NCI-H1930 (cell line): Measurements from ENCODE around the gene OVOL3.
"Not testable (repeated sequence)": the region's sequence is repeated elsewhere in the genome, so short reads cannot be mapped to it uniquely, and the experiment has no call there.

Experiments used
- DNase-seq, 2 experiments: peaks; one replicate each; lab custom pipeline; 2025; lab: John Stamatoyannopoulos, UW

The OVOL3 gene

DNA sequence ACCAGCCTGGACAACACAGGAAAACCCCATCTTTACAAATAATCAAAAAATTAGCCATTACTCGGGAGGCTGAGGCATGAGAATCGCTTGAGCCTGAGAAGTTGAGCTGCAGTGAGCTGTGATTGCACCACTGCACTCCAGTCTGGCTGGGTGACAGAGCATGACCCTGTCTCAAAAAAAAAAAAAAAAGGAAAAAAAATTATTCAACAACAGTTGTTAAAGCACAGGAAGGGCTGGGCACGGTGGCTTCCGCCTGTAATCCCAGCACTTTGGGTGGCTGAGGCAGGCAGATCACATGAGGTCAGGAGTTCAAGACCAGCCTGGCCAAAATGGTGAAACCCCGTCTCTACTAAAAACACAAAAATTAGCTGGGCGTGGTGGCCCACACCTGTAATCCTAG is 20.3 kb downstream of the OVOL3 start:
- not testable (repeated sequence) for DNase-seq

DNA sequence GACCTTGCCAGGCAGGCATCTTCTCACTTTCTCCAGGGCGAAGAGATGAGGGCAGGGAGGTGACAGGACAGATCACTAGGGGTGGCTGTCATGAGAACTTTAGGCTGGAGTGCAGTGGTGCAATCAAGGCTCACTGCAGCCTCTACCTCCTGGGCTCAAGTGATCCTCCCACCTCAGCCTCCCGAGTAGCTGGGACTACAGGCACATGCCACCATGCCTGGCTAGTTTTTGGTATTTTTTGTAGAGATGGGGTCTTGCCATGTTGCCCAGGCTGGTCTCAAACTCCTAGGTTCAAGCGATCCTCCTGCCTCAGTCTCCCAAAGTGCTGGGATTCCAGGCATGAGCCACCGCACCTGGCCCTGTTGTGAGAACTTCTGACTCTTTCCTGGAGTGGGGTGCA is 23.9 kb downstream of the OVOL3 start:
- not testable (repeated sequence) for DNase-seq

DNA sequence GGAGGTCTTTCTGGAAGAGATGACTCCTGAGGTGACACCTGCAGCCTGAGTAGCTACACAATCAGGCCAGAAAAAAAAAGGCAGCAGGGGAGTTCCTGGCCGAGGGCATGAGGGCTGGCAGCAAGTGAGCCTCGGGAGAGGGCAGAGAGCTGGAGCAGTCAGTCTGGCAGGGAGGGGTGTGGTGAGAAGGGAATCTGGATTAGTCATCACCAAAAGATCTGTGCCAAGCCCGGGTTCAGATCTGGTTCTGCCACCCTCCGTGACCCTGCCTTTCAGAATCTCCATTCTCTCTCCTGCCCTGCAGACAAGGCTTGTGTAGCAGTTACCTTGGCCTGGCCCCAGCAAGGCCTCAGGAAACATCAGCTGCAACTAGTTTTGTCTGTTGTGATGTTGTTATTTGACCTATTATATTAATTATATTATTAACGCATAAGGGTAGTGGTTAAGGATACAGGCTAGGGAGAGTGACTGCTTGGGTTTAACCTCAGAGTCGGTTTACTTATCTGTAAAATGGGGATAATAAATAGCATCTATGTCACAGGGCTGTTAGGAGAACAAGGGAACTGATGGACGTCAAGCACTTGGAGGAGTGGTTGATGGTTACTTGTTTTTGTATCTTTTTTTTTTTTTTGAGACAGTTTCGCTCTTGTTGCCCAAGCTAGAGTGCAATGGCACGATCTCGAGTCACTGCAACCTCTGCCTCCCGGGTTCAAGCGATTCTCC is 26.2 kb downstream of the OVOL3 start:
- DNase-seq = no peak

DNA sequence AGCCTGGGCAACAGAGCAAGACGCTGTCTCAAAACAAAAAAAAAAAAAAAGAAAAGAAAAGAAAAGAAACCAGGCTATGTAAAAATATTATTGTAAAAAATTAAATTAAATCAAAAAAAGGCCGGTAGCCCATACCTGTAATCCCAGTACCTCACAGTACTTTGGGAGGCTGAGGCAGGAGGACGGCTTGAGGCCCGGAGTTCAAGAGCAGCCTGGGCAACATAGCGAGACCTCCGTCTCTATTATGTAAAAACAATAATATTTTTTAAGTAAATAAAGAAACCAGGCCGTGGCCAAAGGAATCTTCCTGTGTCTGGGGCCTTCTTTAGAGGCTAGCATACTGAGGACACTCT is 28.2 kb downstream of the OVOL3 start:
- no peak for DNase-seq

DNA sequence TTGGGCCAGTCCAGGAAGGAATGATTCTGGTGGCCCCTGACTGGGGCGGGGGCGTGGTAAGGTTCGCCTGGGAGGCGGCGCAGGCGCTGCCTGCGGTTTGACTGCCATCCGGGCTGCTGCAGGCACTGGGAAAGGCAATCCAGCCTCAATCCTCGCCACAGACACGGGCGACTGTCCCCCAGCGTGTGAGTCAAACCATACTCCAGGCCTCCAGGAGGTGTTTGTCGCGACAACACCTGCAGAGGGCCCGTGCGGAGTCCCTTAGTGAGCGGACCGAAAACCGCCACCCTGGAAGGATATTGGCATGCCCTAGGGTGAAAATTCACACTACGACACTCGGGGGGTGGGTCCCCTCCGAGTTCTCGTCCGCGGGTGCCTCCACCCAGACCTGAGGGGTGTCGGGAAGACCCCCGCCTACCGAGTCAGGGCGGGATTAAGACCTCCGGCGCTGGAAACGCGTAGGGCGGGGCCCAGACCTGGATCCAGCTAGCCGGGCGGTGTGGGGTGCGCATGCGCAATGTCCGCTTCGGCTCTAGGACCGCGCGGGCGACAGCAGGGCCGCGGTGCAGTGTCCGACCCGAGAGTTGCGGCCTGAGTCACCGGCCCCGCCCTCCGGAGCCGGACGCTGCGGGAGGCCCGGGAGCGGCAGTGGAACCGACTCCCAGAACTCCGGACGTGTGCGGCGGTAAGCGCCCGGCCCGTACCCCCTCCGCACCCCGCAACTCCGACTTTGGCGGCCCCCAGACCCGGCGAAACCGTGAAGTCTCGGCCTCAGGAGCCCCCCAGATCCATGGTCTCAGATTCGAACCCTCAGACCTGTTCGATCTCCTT is 28.7 kb downstream of the OVOL3 start, which contains the start of gene CAPNS1:
CAPNS1 (plus strand) TSS at position 594 of the 831 bp plus-strand sequence. CDS start 946 bp downstream, outside the sequence.
- peak; percentile 96 to 99 for DNase-seq

DNA sequence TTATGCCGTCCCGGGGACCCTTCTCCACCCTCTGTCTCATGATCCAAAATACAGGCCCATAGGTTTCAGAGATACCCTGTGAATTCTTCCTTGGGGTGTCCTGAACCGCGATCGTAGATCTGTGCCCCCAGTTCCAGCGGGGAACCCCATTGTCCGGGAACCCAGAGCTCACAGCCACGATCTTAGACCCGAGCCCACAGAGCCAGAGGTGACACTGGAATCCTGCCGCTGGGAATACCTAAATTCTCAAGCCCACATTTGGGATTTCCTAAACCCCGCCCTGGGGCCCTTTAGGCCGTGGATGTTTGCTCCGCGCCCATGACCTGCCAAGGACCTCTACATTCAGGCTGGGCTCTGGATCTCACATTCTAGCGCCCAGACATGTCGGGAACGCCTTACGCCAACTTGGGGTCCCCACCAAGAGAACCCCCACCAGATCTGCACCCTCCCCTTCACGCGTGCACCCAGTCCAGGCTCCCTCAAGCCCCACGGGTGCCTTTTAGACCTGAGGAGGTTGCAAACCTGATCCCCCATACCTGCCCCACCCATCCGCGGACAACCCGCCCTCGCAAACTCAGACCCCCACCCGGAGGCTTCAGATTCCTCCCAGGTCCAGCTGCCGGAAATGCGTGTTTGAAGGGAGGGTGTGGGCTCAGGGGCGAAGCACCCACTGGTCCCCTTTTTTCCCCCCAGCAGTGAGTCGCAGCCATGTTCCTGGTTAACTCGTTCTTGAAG is 29.5 kb downstream of the OVOL3 start:
- DNase-seq = peak; percentile 54 to 72

DNA sequence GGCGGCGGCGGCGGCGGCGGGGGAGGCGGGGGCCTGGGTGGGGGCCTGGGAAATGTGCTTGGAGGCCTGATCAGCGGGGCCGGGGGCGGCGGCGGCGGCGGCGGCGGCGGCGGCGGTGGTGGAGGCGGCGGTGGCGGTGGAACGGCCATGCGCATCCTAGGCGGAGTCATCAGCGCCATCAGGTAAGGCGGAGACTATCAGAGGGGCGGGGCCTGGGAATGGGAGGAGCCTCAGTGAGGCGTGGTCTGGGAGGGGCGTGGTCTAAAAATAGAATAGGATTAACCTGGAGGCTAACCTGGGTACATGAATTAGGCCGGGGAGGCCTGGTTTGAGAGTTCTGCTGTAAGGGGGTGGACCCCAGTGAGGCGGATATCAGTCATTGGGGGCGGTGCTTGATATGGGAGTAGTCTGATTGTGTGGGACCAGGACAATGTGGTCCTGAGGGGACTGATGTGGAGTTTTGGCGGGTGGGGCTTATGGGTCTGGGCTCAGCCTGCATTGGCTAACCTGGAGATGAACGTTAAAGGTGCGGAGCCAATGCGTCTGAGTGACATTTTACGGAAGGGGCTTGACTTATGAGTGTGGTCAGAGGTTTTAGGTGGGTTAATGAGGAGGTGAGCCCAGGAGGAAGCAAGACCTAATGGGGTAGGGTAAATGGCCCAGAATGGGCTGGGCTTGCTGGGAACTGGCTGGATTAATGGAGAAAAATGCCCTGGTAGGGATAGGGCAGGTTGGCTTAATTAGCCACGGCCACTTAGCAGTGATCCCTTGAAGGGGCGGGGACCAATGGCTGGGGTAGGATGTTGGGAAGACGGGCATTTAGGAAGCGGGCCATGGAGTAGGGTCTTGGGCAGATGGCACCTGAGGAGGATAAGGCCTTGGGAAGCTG is 30.3 kb downstream of the OVOL3 start:
- peak; percentile 72 to 81 for DNase-seq

DNA sequence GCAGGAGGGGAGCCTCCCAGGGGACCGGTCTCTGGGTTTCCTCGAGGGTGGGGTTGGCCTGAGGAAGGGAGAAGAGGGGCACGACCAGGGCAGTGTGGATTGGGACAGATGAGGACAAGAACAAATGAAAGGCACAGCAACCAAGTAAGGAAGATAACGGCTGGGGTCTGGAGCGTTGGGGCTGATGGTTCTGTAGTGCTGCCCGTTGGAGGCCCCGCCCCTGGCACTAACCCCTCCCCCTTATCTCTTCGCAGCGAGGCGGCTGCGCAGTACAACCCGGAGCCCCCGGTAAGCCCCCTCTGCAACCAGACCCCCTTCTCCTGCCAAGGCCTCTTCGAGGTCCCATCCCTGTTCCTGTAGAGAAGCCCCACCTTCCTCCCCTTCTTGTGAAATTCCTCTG is 31.1 kb downstream of the OVOL3 start:
- DNase-seq = no peak

DNA sequence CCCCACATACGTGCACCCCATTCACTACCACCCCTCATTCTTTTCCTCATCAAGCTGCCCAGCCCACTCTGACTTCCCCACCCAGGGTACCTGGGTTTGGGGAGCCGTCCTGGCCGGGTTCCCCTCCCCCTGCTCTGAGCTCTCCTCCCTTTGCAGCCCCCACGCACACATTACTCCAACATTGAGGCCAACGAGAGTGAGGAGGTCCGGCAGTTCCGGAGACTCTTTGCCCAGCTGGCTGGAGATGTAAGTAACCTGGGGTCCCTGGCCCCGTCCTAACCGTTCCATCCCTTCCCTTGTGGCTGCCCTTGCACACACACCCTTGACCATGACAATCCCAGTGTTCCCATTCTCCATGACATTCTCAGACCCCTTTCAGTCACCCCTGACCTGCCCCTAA is 31.6 kb downstream of the OVOL3 start:
- no peak for DNase-seq

DNA sequence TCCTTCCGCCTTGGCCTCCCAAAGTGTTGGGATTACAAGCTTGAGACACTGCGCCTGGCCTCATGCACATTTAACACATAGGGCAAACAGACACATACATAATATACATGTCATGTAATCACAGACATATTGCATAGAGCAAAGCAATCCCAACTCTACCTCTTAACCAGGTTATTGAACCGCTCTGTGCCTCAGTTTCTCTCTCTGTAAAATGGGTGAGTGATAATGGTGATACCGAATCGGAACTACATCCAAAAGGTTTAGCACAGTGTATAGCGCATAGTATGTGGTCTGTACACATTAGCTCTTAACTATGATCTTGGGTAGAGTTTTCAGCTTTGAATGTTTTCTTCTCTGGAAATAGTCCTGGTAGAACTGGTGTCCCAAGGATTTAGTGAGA is 33.7 kb downstream of the OVOL3 start:
- no peak for DNase-seq

DNA sequence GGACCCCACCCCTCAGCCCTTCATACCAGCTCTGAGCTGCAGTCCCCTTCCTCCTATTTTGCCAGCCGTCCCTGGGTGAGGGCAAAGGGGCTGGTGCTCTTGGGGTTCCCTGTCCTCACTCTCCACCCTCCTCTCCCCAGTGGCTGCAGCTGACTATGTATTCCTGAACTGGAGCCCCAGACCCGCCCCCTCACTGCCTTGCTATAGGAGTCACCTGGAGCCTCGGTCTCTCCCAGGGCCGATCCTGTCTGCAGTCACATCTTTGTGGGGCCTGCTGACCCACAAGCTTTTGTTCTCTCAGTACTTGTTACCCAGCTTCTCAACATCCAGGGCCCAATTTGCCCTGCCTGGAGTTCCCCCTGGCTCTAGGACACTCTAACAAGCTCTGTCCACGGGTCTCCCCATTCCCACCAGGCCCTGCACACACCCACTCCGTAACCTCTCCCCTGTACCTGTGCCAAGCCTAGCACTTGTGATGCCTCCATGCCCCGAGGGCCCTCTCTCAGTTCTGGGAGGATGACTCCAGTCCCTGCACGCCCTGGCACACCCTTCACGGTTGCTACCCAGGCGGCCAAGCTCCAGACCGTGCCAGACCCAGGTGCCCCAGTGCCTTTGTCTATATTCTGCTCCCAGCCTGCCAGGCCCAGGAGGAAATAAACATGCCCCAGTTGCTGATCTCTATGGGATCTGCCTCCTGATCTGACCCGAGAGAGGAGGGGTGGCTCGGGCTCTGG is 38.9 kb downstream of the OVOL3 start:
- DNase-seq = no peak

DNA sequence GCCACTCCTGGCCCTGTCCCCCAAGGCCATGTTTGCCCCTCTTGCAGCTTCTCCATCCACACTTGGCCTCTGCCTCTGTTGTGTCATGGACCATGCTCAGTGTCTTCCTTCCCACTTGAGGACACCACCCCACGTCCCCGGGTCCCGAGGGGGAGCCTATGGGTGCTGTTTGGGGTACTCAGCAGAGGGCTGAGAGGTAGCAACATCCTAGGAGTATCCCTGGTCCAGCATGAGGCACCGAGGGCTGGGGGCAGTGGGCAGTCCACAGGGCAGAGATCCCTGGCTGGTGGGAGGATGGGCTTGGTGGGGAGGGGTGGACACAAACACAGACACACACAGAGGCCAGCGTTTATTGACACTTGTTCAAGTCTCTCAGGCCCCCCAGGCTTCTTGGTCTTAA is 39.6 kb downstream of the OVOL3 start:
- DNase-seq = no peak

DNA sequence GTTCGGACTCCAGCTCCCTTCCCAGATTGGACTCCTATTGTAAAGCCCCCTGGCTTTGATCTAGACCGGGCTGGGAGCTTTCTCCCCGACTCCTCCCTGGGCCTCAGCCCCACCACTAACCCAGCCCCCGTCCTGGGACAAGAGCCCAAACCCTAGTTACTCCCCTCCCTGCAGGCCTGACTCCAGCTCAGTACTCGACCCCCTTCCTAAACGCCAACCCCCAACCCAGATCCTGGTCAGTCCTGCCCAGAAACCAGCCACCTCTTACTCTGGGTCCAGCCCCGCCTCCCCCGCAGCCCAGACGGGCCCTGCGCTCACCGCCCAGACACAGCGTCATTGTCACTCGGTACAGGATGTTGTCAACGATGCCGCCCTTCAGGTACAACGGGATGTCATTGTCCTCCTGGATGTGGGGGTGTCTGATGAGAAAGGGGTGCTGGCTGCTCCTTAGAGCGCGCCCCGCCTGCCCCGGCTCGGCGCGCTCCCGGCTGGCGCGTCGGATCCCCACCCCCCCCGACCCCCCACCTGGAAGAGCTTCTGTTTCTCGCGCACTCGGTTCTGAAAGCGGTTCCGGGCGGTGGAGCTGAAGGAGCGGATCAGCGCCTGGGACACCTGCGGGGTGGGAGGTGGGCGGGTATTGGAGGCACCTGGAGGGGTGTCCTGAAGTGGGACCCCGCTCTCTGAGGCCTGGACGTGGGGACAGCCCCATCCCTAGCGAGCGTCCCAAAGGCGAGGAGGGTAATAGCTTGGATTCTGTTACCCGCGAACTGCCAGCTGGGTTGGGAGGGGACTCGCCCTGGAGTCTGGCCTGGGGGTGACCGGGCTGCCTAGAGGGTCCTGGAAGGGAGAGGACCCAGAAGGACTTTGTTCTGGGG is 40.4 kb downstream of the OVOL3 start:
- DNase-seq = no peak

DNA sequence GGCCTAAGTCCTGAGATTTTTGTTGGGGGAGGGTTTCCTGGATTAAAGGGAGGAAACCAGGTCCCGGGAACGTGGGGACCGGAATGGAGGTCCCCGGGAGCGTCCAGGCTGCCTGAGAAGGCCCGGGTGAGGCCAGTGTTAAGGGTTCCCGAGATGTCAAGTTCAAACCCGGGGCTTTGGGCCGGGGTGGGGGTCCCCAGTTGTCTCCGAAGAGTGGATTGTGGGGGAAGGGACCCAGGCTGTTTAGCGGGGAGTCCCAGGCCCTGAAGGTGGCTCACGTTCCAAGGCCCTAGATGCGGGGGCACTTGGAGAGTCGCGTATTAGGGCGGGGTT is 41.0 kb downstream of the OVOL3 start:
- DNase-seq = no peak

DNA sequence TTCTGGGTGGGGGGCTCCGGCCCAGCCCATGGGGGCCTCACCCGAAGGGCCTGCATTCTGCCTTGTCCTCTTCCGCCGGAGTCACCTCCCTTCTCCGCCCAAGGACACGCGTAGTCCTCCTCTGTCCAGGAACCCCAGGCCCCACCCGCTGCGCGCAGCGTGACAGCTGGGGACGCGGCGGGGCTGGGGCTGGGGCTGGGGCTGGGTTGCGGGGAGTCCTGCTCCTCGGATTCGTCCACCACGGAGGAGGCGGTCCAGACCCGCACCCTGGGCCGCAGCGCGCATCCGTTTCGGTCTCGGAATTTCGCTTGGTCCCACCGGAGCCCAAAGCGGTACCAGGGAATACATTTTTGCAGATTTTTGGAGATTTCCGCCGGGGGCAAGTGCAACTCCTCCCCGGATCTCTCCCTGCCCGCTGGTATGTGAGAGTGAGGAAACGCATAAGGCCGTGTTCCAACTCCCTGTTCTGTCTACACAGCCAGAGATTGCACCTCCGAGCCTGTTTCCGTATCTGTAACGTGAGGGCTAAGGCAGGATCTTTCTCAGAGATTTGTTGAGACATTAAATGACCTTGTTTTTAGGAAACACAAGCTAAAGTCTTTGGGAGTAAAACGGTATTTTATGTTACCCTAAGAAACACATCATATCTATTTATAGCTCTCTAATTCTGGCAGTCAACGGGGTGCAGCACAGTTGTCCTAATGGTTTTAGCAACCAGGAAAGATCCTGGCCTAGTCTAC is 41.6 kb downstream of the OVOL3 start, which contains the start of gene COX7A1:
COX7A1 (minus strand) TSS at position 96 of the 740 bp plus-strand sequence; CDS start at position 56, 40 bp downstream.
- DNase-seq = no peak

DNA sequence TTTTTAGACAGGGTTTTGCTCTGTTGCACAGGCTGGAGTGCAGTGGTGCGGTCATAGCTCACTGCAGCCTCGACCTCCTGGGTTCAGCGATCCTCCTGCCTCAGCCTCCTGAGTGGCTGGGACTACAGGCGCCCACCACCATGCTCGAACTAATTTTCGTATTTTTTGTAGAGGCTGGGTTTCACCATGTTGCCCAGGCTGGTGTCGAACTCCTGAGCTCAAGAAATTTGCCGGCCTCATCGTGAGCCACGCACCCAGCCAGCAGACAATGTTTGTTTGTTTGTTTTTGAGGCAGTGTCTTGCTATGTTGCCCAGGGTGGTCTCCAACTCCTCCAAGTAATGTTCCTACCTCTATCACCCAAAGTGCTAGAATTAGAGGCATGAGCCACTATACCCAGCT is 42.2 kb downstream of the OVOL3 start:
- DNase-seq = no peak

DNA sequence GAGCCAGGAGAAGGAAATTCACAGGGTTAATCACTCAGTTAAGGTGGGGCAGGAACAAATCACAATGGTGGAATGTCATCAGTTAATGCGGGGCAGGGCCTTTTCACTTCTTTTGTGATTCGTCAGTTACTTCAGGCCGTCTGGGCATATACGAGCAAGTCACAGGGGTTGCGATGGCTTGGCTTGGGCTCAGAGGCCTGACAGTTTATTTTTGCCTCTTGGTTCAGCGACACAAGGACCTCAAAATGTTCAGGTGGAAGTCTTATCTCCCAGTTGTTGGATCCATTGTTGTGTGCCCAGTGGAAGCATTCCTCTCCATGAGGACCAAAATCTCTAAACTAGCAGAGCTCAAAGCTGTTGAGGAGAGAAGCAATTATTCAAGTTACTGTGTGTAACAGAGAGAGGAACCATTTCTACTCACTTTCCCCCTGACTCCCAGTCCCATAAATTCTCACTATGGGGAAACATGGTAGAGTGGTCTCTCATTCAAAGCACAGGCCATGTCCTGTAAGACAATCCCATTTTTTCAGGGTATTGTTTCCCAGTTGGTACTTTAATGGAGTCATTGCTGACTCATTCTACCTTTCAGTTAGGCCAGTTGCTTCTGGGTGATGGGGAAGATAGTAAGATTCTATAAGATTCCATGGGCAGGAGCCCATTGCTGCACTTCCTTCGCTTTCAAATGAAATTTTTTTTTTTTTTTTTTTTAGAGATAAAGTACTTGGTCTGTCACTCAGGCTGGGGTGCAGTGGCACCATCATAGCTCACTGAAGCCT is 50.1 kb downstream of the OVOL3 start:
- no peak for DNase-seq
